HepG2 (cell line): Measurements from ENCODE around the gene NGB. TPM values are rescaled to one million over a fixed set of nuclear protein-coding genes. Genes with fewer than 3 reads are reported as not detected.

Experiments
- BRD4 ChIP-seq: sonication (generic); formaldehyde crosslinking; IDR thresholded peaks from 2 replicates; pipeline ENCODE4 v1.4.0; 2020; ENCODE audit warnings: missing genetic modification reagents
- IKZF5 ChIP-seq: IDR thresholded peaks from 2 replicates; pipeline ENCODE4 v1.6.1; 2018; ENCODE audit warnings: missing genetic modification reagents, mild to moderate bottlenecking, missing compliant biosample characterization
- KIAA2018 ChIP-seq: sonication (generic); formaldehyde crosslinking; IDR thresholded peaks from 2 replicates; pipeline ENCODE4 v1.5.0; 2020; ENCODE audit warnings: mild to moderate bottlenecking, missing genetic modification reagents, borderline replicate concordance
- MXD1 ChIP-seq: sonication (generic); formaldehyde crosslinking; IDR thresholded peaks from 2 replicates; pipeline ENCODE4 v1.4.0; 2020; ENCODE audit warnings: mild to moderate bottlenecking, missing genetic modification reagents
- NCOR1 ChIP-seq: fragments of 200-600 bp; sonication (generic); IDR thresholded peaks from 2 replicates; pipeline ENCODE4 v1.7.0; 2017; ENCODE audit warnings: antibody characterized with exemption, low read length, borderline replicate concordance
- PRDM10 ChIP-seq: sonication (generic); formaldehyde crosslinking; IDR thresholded peaks from 2 replicates; pipeline ENCODE4 v1.4.0; 2020; ENCODE audit warnings: low read depth, missing genetic modification reagents
- SP2 ChIP-seq: sonication (generic); formaldehyde crosslinking; IDR thresholded peaks from 2 replicates; pipeline ENCODE4 v1.5.1; 2020; ENCODE audit warnings: mild to moderate bottlenecking, missing genetic modification reagents
- SRSF9 ChIP-seq: fragments of 200-400 bp; formaldehyde crosslinking; IDR thresholded peaks from 2 replicates; pipeline ENCODE4 v1.6.1; 2018; ENCODE audit warnings: borderline replicate concordance, mild to moderate bottlenecking, low read depth, low read length; ENCODE audit not compliant: insufficient read depth, poor library complexity, severe bottlenecking
- WIZ ChIP-seq: sonication (generic); formaldehyde crosslinking; IDR thresholded peaks from 2 replicates; pipeline ENCODE4 v1.5.1; 2020; ENCODE audit warnings: mild to moderate bottlenecking, missing genetic modification reagents
- ZFP36L2 ChIP-seq: sonication (generic); formaldehyde crosslinking; IDR thresholded peaks from 2 replicates; pipeline ENCODE4 v1.4.0; 2020; ENCODE audit warnings: missing genetic modification reagents
- ZNF430 ChIP-seq: sonication (generic); formaldehyde crosslinking; IDR thresholded peaks from 2 replicates; pipeline ENCODE4 v1.9.0; 2021; ENCODE audit warnings: mild to moderate bottlenecking, missing genetic modification reagents
- ZNF567 ChIP-seq: sonication (generic); formaldehyde crosslinking; IDR thresholded peaks from 2 replicates; pipeline ENCODE4 v1.8.1; 2023; ENCODE audit warnings: mild to moderate bottlenecking, missing genetic modification reagents, borderline replicate concordance
- ZNF580 ChIP-seq: IDR thresholded peaks from 2 replicates; pipeline ENCODE4 v1.6.1; 2016; ENCODE audit warnings: low read depth, borderline replicate concordance
- polyA plus RNA-seq, 8 experiments: library from polyadenylated mRNA; depleted of rRNA in 3 of 8; stranded (reverse) in 7 of 8; unstranded in 1 of 8; fragments of >200 nt; fragmentation: Illumina TruSeq in 4 of 8; extraction: Trizol in 4 of 8; gene quantifications; 2 replicates each; pipeline versions ENCODE4 v1.2.1 to v1.2.3, GENCODE V29; 2011 to 2016; ENCODE audit warnings: low read depth in 4 of 8, missing spikeins in 1 of 8, mixed read lengths in 1 of 8; ENCODE audit not compliant: insufficient read depth in 1 of 8
- total RNA-seq, 5 experiments: library from RNA; depleted of rRNA; stranded (reverse); fragments of >200 nt; fragmentation: Illumina TruSeq; extraction: Trizol; gene quantifications; 2 replicates each; pipeline ENCODE4 v1.2.3, GENCODE V29; 2016; ENCODE audit warnings: low read depth in 1 of 5
- TF ChIP-seq, protein P1 (sequence below): sonication (generic); formaldehyde crosslinking; IDR thresholded peaks from 2 replicates; pipeline ENCODE4 v1.9.0; 2021; ENCODE audit warnings: missing genetic modification reagents, mild to moderate bottlenecking, borderline replicate concordance

Gene NGB
- total and polyA plus RNA-seq, 2 of the 13 experiments (the other 11 are each of a cell fraction or from before 2014, with no cell fraction given): 0.04 TPM; not detected in 1

DNA sequence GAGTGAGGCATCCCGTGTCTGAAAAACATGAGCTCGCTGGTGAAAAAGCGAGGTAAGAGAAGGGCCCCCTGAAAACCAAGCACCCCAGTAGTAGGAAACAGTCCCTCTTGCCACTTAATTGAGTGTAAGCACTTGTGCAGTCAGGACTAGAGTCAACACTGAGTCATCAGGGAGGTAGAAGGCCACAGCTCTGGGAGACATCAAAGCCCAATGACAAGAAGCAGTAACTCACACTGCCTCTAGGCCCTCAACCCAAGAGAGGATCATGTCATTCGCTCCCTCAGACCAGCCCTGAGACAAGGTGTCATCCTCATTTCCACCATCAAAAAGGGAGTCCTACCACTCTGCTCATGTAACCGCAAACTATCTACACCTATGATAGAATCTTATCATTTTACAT, 31.9 kb upstream of the NGB start (continued):
- TF ChIP-seq ZFP36L2 (no peak), WIZ (no peak), SP2 (no peak), KIAA2018 (no peak), MXD1 (CRISPR knock-in tag) (no peak), ZNF567 (CRISPR knock-in tag) (no peak), IKZF5 (CRISPR knock-in tag) (no peak; the same call in 1 of the 2 replicates), SRSF9 (no peak), BRD4 (CRISPR knock-in tag) (no peak), ZNF430 (CRISPR knock-in tag) (no peak), ZNF580 (0 out of 2 replicates have a peak, but pooled peaks have one; percentile 15), NCOR1 (no peak), PRDM10 (CRISPR knock-in tag) (no peak)
- TF ChIP-seq, protein P1, sequence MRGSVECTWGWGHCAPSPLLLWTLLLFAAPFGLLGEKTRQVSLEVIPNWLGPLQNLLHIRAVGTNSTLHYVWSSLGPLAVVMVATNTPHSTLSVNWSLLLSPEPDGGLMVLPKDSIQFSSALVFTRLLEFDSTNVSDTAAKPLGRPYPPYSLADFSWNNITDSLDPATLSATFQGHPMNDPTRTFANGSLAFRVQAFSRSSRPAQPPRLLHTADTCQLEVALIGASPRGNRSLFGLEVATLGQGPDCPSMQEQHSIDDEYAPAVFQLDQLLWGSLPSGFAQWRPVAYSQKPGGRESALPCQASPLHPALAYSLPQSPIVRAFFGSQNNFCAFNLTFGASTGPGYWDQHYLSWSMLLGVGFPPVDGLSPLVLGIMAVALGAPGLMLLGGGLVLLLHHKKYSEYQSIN (CRISPR knock-in tag): no peak
